CMK (cell line): Measurements from ENCODE around the gene SLC39A11.

ENCODE experiments used
- DNase-seq: peaks from one replicate; pipeline ENCODE4 v3.0.0-alpha.2; 2010; ENCODE audit warnings: low read depth

Gene SLC39A11

GRCh38 chr17:72870367-72870985 lies 222.0 kb downstream of the SLC39A11 start:
- DNase-seq, result no peak

GRCh38 chr17:72869630-72870029 lies 222.9 kb downstream of the SLC39A11 start:
- DNase-seq, result no peak

GRCh38 chr17:72865954-72866353 lies 226.5 kb downstream of the SLC39A11 start:
- DNase-seq, result no peak

- no peak for DNase-seq
These were observed 228.8 kb downstream of the SLC39A11 start for GRCh38 chr17:72863526-72864211.

- DNase-seq, result no peak
These were observed 230.1 kb downstream of the SLC39A11 start for GRCh38 chr17:72862276-72862999.

- no peak for DNase-seq
These were observed 230.7 kb downstream of the SLC39A11 start for GRCh38 chr17:72861811-72862210.

- no peak for DNase-seq
These were observed 231.7 kb downstream of the SLC39A11 start for GRCh38 chr17:72860778-72861177.

GRCh38 chr17:72858826-72859495 lies 233.5 kb downstream of the SLC39A11 start:
- no peak for DNase-seq

GRCh38 chr17:72853440-72854415 lies 238.8 kb downstream of the SLC39A11 start:
- no peak for DNase-seq

- DNase-seq, result no peak
These were observed 240.1 kb downstream of the SLC39A11 start for GRCh38 chr17:72852277-72852938.

- DNase-seq, result no peak
These were observed 241.9 kb downstream of the SLC39A11 start for GRCh38 chr17:72850410-72851118.

- no peak for DNase-seq
These were observed 246.1 kb downstream of the SLC39A11 start for GRCh38 chr17:72846399-72846798.

- no peak for DNase-seq
These were observed 248.9 kb downstream of the SLC39A11 start for GRCh38 chr17:72843591-72843990.

- DNase-seq, result no peak
These were observed 252.5 kb downstream of the SLC39A11 start for GRCh38 chr17:72840019-72840418.

GRCh38 chr17:72839131-72839725 lies 253.3 kb downstream of the SLC39A11 start:
- DNase-seq, result no peak

- no peak for DNase-seq
These were observed 253.9 kb downstream of the SLC39A11 start for GRCh38 chr17:72838581-72838980.

- DNase-seq, result no peak
These were observed 254.4 kb downstream of the SLC39A11 start for GRCh38 chr17:72838068-72838467.

GRCh38 chr17:72837335-72837734 lies 255.2 kb downstream of the SLC39A11 start:
- DNase-seq, result no peak

GRCh38 chr17:72833128-72833765 lies 259.2 kb downstream of the SLC39A11 start:
- DNase-seq, result no peak
